ENCODE measurements around the gene FAM171A2.

GRCh38 chr17:44334315-44334714 is 29.3 kb downstream of the FAM171A2 start:
- TF ChIP-seq TAF1 (IDR thresholded peaks at IDR 0.05; ENCODE audit: borderline replicate concordance, low read depth, low read length) (no peak), POU2F2 (IDR thresholded peaks at IDR 0.05; ENCODE audit: borderline replicate concordance, low read depth, low read length) (no peak), CTCF (IDR thresholded peaks at IDR 0.05 in 2 of 3, conservative IDR thresholded peaks at IDR 0.05 in 1 of 3; ENCODE audit: control insufficient read depth in 2 of 3, extremely low read depth in 1 of 3, insufficient read depth in 1 of 3, low read depth in 3 of 3, low read length in 3 of 3) (no peak), ZNF274 (IDR thresholded peaks at IDR 0.05; ENCODE audit: insufficient read depth, insufficient read length) (no peak), CBX3 (IDR thresholded peaks at IDR 0.05; ENCODE audit: borderline replicate concordance, low read depth) (no peak), POLR2A (IDR thresholded peaks at IDR 0.05; ENCODE audit: low read depth, low read length) (no peak)
